M059J (cell line): ENCODE measurements around the gene EIF4ENIF1. TPM values are rescaled to one million over a fixed set of nuclear protein-coding genes. Genes with fewer than 3 reads are reported as not detected.
"Not testable (repeated sequence)": the region's sequence is repeated elsewhere in the genome, so short reads cannot be mapped to it uniquely, and the experiment has no call there.

ENCODE experiments used
- DNase-seq: peaks from one replicate; pipeline ENCODE4 v3.0.0-alpha.2; 2012; ENCODE audit warnings: low read depth
- total RNA-seq: library from RNA; depleted of rRNA; stranded (reverse); fragments of >200 nt; shearing (Covaris generic); gene quantifications from 2 replicates; pipeline ENCODE4 v1.2.3, GENCODE V29; 2014

Gene EIF4ENIF1
- total RNA-seq, 1 experiment from 2014 or later: 7.4 TPM

GRCh38 chr22:31495343-31495742 lies 5.7 kb upstream of the EIF4ENIF1 start:
- DNase-seq: no peak

GRCh38 chr22:31493355-31493754 lies 3.7 kb upstream of the EIF4ENIF1 start:
- DNase-seq: not testable (repeated sequence)

GRCh38 chr22:31492151-31492550 lies 2.5 kb upstream of the EIF4ENIF1 start:
- no peak for DNase-seq

DNA sequence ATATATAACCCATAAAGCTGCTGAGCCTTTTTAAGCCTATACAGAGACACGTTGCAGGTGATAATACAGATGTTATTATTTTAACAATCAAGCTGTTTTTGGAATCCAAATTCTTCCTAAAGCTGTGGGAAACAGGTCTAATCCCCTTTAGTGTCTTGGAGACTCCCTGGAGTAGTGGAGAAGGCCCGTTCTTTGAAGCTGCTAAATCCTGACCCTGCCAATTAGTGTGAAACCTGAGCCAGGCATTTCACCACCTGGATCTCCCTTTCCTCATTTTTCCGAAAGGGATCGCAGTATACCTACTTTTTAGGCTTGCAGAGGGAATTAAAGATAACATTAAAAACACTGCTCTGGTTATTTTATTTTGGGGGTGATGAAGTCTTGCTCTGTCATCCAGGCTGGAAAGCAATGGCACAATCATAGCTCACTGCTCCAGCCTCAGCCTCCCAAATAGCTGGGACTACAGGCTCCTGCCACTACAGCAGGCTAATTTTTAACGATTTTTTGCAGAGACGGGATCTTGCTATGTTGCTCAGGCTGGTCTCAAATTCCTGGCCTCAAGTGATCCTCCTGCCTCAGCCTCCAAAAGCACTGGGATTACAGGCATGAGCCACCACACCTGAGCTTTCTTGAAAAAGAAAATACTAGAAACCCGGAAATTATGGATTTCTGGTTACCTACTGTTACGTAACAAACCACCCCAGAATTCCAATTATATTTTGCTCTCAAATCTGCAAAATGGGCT lies 1.7 kb upstream of the EIF4ENIF1 start:
- DNase-seq: no peak

- DNase-seq: peak; percentile 67
Observed at GRCh38 chr22:31490496-31490925, 869 bp upstream of the EIF4ENIF1 start.

DNA sequence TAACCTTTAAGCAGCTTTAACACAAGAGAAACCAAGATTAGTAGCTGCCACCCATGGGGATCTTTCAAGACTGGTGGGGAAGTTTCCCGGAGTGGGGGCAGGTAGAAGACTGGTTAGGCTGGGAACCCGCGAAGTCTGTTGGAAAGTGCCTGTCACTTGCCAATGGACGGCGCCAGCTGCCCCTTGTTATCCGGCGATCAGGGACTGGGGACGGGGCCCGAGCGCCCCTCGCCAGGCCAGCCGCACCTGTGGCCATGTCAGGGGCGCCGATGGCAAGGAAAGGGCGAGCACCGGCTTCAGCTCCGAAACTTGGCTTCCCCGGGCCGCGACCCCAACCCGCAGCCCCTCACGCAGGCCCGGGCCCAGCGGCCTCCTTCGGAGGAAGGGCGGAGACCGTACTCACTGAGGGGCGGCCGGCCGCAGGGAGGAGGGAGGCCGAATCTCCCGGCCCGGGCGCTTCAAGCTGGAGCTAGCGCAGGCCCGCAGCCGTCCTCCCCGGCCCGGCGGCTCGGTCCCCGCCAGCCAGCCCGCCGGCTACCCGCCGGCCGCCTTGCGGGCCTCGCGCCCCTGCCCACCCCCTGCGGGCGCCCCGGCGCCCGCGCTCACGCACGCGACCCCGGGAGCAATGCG lies 539 bp downstream of the EIF4ENIF1 start:
- peak; percentile 28 for DNase-seq

DNA sequence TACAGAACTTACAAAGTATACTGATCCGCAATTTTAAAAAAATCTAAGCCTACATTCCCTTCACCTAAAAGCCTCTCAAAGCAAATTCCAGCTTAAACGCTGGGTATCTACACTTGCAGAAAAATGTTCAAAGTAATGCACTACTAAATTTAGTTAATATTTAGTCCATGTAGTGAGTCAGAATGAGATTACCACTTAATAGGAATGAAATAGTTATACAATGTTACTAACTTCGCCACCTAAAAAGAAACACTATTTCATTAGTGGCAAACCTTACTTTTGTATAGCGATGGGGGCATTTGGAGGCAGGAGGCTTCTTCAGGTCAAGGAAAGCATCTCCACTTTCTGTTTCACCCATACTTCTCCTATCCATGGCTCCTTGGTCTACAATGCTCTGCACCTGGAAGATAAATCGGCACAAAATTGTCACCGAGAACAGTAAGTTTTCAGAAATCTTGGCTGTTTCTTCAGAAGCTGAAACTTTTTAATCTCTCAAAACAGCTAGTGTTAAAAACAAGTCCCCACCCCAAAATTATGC lies 1.2 kb downstream of the EIF4ENIF1 start:
- DNase-seq: no peak

- no peak for DNase-seq
Observed at GRCh38 chr22:31486951-31487350, 2.7 kb downstream of the EIF4ENIF1 start.

DNA sequence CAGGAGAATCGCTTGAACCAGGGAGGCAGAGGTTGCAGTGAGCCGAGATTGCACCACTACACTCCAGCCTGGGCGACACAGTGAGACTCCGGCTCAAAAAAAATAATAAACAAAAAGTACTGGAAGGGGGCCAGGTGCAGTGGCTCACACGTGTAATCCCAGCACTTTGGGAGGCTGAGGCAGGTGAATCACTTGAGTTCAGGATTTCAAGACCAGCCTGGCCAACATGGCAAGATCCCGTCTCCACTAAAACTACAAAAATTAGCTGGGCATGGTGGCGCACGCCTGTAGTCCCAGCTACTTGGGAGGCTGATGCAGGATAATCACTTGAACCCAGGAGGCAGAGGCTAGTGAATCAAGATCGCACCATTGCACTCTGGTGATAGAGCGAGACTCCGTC lies 3.3 kb downstream of the EIF4ENIF1 start:
- not testable (repeated sequence) for DNase-seq

- not testable (repeated sequence) for DNase-seq
Observed at GRCh38 chr22:31482470-31482869, 7.2 kb downstream of the EIF4ENIF1 start.

DNA sequence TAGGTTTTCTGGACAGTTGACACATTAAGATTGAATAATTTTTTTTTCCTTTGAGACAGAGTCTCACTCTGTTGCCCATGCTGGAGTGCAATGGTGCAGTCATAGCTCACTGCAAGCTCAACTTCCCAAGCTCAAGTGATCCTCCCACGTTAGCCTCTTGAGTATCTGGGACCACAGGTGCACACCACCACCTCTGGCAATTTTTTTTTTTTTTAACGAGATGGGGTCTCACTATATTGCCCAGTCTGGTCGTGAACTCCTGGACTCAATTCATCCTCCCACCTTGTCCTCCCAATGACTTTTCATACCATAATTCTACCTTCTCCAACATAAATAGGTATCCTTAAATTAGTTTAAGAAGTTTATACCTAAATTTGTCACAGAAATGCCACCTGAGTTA lies 8.5 kb downstream of the EIF4ENIF1 start:
- DNase-seq: no peak

DNA sequence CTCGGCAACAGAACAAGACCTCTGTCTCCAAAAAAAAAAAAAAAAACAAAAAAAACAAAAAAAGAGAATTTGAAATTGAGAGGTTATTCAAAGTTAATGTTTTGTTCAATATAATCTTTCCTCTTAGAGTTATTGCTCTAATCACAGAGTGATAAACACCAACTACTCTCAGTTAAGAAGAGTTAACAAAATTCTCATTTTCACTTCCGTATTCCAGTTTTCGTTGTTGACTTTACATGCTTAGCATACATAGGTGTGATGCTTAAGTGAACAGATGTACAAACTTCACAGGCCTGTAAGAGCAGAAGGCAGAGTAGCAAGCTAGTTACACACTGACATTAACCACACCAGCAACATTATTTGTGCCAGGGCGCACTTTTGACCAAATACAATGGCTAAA lies 12.3 kb downstream of the EIF4ENIF1 start:
- DNase-seq: no peak

- no peak for DNase-seq
Observed at GRCh38 chr22:31475800-31476199, 13.8 kb downstream of the EIF4ENIF1 start.

DNA sequence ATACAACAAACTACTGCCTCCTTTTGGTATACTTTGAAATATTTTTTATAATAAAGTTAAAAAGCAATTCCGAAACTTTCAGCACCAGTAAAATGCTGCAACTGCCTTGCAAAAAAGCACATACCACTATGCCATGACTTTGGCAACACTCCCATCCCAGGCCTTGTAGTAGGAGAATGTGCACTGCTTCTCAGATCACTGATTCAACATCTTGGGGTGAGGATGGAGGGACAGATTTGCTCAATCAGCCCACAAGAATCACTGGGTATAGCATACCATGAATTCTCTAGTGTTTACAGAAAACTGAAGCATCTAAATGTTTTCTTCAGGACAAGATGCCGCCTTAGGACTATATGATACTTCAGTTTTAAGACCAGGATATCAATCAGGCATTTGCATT lies 14.9 kb downstream of the EIF4ENIF1 start:
- no peak for DNase-seq

DNA sequence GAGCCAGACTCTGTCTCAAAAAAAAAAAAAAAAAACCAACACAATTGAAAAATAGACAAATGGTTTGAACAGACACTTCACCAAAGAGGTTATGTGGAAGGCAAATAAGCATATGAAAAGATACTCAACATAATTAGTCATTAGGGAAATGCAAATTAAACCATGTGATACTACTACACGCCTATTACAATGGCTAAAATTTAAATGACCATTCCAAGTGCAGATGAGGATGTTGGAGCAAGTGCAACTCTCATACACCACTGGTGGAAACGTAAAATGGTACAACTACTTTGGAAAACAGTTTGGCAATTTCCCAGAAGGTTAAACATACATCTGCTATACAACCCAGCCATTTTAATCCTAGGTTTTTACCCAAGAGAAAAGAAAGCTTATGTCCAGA lies 24.3 kb downstream of the EIF4ENIF1 start:
- no peak for DNase-seq

GRCh38 chr22:31461699-31462098 lies 27.9 kb downstream of the EIF4ENIF1 start:
- no peak for DNase-seq

- DNase-seq: peak; percentile 47
Observed at GRCh38 chr22:31451709-31452571, 37.7 kb downstream of the EIF4ENIF1 start.

- no peak for DNase-seq
Observed at GRCh38 chr22:31449506-31449905, 40.1 kb downstream of the EIF4ENIF1 start.

DNA sequence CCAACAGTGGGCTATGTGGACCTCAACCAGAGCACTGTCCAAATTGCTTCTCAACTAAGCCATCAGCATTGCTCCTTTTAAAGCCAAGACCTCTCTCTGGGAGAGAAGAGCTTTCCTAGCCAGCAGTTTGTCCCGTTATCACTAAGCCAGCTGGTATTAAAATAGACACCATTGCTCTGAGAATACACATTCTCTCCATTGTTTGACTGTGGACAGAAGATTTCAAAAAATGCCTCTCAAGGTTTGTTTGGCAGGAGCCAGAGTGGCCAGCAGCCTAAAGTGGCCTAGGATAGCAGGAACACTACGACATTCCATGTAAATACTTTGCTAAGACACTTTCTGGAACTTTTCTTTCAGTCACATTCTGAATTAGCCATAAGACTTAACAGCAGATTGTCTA lies 41.3 kb downstream of the EIF4ENIF1 start:
- DNase-seq: no peak

DNA sequence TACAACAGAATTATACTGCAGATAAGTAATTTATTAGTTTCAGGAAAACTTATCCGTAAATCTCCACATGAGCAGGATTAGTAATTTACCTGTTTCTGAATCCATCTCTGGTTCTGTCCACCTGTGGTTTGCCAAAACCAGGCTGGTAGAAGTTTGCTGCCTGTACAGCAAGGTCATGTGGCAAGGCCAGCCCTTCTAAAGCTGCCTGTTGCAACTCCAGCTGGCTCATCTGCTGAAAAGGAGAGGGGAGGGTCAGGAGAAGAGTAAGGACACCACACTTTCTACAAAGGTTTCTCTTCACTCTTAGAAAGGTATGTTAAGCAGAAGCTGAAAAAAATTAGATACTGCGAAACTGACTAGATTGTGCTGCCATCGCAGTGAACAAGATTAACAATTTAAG lies 42.3 kb downstream of the EIF4ENIF1 start:
- no peak for DNase-seq

DNA sequence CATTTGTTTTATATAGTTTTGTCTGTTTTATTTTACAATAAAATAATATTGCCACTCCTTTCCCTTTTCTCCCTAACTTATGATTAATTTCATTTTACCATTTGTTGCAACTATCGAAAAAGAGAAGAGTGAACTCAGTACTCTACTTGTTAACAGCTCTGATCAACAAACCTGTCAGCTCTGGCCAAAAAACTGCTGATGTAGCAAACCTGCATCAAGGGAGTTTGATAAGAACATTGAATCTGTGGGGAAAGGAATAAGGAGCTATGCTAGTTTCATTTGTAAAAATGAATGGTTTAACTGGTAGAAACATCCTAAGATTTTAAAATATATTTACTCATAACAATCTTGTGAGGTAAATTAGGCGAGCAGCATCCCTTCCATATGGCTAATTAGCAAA lies 42.9 kb downstream of the EIF4ENIF1 start:
- DNase-seq: no peak

DNA sequence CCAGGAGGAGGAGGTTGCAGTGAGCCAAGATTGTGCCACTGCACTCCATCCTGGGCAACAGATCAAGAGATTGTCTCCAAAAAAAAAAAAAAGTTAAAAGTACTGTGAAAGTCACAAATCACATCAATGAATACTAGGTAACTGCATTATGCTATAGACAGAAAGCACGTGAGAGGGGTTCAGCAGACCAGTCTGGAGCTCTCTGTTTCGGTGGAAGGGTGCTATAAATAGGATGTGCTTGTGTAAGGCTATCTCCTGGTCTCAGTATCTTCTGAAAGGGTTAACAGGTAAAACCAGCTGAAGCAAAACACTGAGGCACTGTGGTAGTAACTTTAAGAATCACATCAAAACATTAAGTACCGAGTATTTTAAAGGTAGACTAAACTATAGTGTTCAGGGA lies 43.4 kb downstream of the EIF4ENIF1 start:
- no peak for DNase-seq
